ENCODE results near the gene ELP6.

The ELP6 gene

GRCh38 chr3:47513125-47513929, at the start of gene ELP6:
ELP6 (minus strand) TSS chr3:47513712; CDS start chr3:47513590, 122 bp downstream.
- peak; percentile 98 for DNase-seq

GRCh38 chr3:47556351-47556750, 42.8 kb upstream of the ELP6 start:
- DNase-seq = no peak

GRCh38 chr3:47554335-47554734, 40.8 kb upstream of the ELP6 start:
- DNase-seq = no peak

GRCh38 chr3:47553407-47553806, 39.9 kb upstream of the ELP6 start:
- no peak for DNase-seq

- no peak for DNase-seq
Observed at GRCh38 chr3:47542471-47543173, 29.1 kb upstream of the ELP6 start.

- DNase-seq = no peak
Observed at GRCh38 chr3:47541583-47542108, 28.1 kb upstream of the ELP6 start.

GRCh38 chr3:47540281-47540680, 26.8 kb upstream of the ELP6 start:
- no peak for DNase-seq

GRCh38 chr3:47536967-47537366, 23.5 kb upstream of the ELP6 start:
- no peak for DNase-seq

- no peak for DNase-seq
Observed at GRCh38 chr3:47536221-47536891, 22.8 kb upstream of the ELP6 start.

- no peak for DNase-seq
Observed at GRCh38 chr3:47533996-47534454, 20.5 kb upstream of the ELP6 start.

- no peak for DNase-seq
Observed at GRCh38 chr3:47533481-47533880, 20.0 kb upstream of the ELP6 start.

GRCh38 chr3:47527952-47528725, 14.6 kb upstream of the ELP6 start:
- no peak for DNase-seq

- DNase-seq = no peak
Observed at GRCh38 chr3:47525617-47526016, 12.1 kb upstream of the ELP6 start.

- DNase-seq = no peak
Observed at GRCh38 chr3:47523310-47524073, 10.0 kb upstream of the ELP6 start.

- peak; percentile 81 for DNase-seq
Observed at GRCh38 chr3:47522082-47522987, 8.8 kb upstream of the ELP6 start.

GRCh38 chr3:47520756-47521155, 7.2 kb upstream of the ELP6 start:
- DNase-seq = no peak

GRCh38 chr3:47517937-47518336, 4.4 kb upstream of the ELP6 start:
- DNase-seq = no peak

- no peak for DNase-seq
Observed at GRCh38 chr3:47515864-47516319, 2.4 kb upstream of the ELP6 start.

GRCh38 chr3:47515100-47515499, 1.6 kb upstream of the ELP6 start:
- DNase-seq = no peak

GRCh38 chr3:47512416-47513124, 942 bp downstream of the ELP6 start:
- DNase-seq = peak; percentile 34
